Measurements from ENCODE around the gene ITGBL1.

Gene ITGBL1

GRCh38 chr13:101703838-101704237 is 251.4 kb downstream of the ITGBL1 start:
- no peaks in the 10 kb centered on the region for H3K4me1 ChIP-seq (ENCODE audit: low read length)
- H3K4me3 ChIP-seq (ENCODE audit: low read length): no peak overlapping the region
- H2AFZ ChIP-seq (ENCODE audit: low read length): no peak overlapping the region
- H3K9ac ChIP-seq (ENCODE audit: low read length): no peak overlapping the region
- H3K27me3 ChIP-seq (replicated peaks; ENCODE audit: insufficient read depth, low read length): no peaks in the 10 kb centered on the region
- no peaks in the 10 kb centered on the region for H3K36me3 ChIP-seq (replicated peaks; ENCODE audit: insufficient read depth, low read length)
- H3K4me2 ChIP-seq (ENCODE audit: low read depth, low read length): no peak overlapping the region
- no peaks in the 10 kb centered on the region for H3K9me2 ChIP-seq (replicated peaks; ENCODE audit: insufficient read depth, low read length)
- H3K27ac ChIP-seq (ENCODE audit: low read length): no peak overlapping the region
- TF ChIP-seq CTCF (IDR thresholded peaks at IDR 0.05; ENCODE audit: low read length): no peak
- TF ChIP-seq EZH2phosphoT487 (IDR thresholded peaks at IDR 0.05; ENCODE audit: low read length): no peak
- TF ChIP-seq EZH2 (optimal IDR thresholded peaks at IDR 0.05; ENCODE audit: low read depth, low read length): no peak
- no peaks in the 10 kb centered on the region for H3K79me2 ChIP-seq (ENCODE audit: low read length)
- no peaks in the 10 kb centered on the region for H4K20me1 ChIP-seq (ENCODE audit: insufficient read depth, low read length)
- DNase-seq: no peak
- H3F3A ChIP-seq (ENCODE audit: insufficient read depth, low read length): no peaks in the 10 kb centered on the region
- no peaks in the 10 kb centered on the region for H3K9me3 ChIP-seq (replicated peaks; ENCODE audit: insufficient read depth, low read length)

GRCh38 chr13:101706651-101707050 is 254.2 kb downstream of the ITGBL1 start:
- H3K27me3 ChIP-seq (replicated peaks; ENCODE audit: insufficient read depth, low read length): no peaks in the 10 kb centered on the region
- no peaks in the 10 kb centered on the region for H3K9me2 ChIP-seq (replicated peaks; ENCODE audit: insufficient read depth, low read length)
- no peaks in the 10 kb centered on the region for H3F3A ChIP-seq (ENCODE audit: insufficient read depth, low read length)
- H3K36me3 ChIP-seq (replicated peaks; ENCODE audit: insufficient read depth, low read length): no peaks in the 10 kb centered on the region
- H2AFZ ChIP-seq (ENCODE audit: low read length): no peak overlapping the region
- no peak overlapping the region for H3K9ac ChIP-seq (ENCODE audit: low read length)
- H3K27ac ChIP-seq (ENCODE audit: low read length): no peak overlapping the region
- H4K20me1 ChIP-seq (ENCODE audit: insufficient read depth, low read length): no peaks in the 10 kb centered on the region
- no peak overlapping the region for H3K4me3 ChIP-seq (ENCODE audit: low read length)
- no peak for TF ChIP-seq CTCF (IDR thresholded peaks at IDR 0.05; ENCODE audit: low read length)
- no peak for TF ChIP-seq EZH2 (optimal IDR thresholded peaks at IDR 0.05; ENCODE audit: low read depth, low read length)
- TF ChIP-seq EZH2phosphoT487 (IDR thresholded peaks at IDR 0.05; ENCODE audit: low read length): no peak
- H3K4me1 ChIP-seq (ENCODE audit: low read length): 0 out of 2 replicates have a peak, but pooled peaks cover 2% of the 10 kb centered on the region
- H3K9me3 ChIP-seq (replicated peaks; ENCODE audit: insufficient read depth, low read length): no peaks in the 10 kb centered on the region
- H3K4me2 ChIP-seq (ENCODE audit: low read depth, low read length): no peak overlapping the region
- DNase-seq: no peak
- H3K79me2 ChIP-seq (ENCODE audit: low read length): no peaks in the 10 kb centered on the region

- Histone ChIP-seq H3K4me2 (ENCODE audit: low read depth, low read length) (no peak overlapping the region), H3K9me3 (replicated peaks; ENCODE audit: insufficient read depth, low read length) (no peaks in the 10 kb centered on the region), H3K9me2 (replicated peaks; ENCODE audit: insufficient read depth, low read length) (no peaks in the 10 kb centered on the region), H3K36me3 (replicated peaks; ENCODE audit: insufficient read depth, low read length) (no peaks in the 10 kb centered on the region), H3K4me3 (ENCODE audit: low read length) (no peak overlapping the region), H3K4me1 (ENCODE audit: low read length) (peaks cover 12% of the 10 kb centered on the region; the same call in 1 of the 2 replicates), H4K20me1 (ENCODE audit: insufficient read depth, low read length) (no peaks in the 10 kb centered on the region), H3K27me3 (replicated peaks; ENCODE audit: insufficient read depth, low read length) (no peaks in the 10 kb centered on the region), H3K79me2 (ENCODE audit: low read length) (no peaks in the 10 kb centered on the region), H2AFZ (ENCODE audit: low read length) (no peak overlapping the region), H3K9ac (ENCODE audit: low read length) (no peak overlapping the region), H3F3A (ENCODE audit: insufficient read depth, low read length) (no peaks in the 10 kb centered on the region), H3K27ac (ENCODE audit: low read length) (no peak overlapping the region)
- TF ChIP-seq CTCF (IDR thresholded peaks at IDR 0.05; ENCODE audit: low read length) (no peak), EZH2 (optimal IDR thresholded peaks at IDR 0.05; ENCODE audit: low read depth, low read length) (no peak), EZH2phosphoT487 (IDR thresholded peaks at IDR 0.05; ENCODE audit: low read length) (no peak)
- no peak for DNase-seq
Measured at GRCh38 chr13:101707659-101708058, 255.2 kb downstream of the ITGBL1 start.

All from MM.1S (cell line).